ENCODE results near the gene FGF9.

The FGF9 gene

GRCh38 chr13:21717817-21718216, 46.9 kb downstream of the FGF9 start:
- Histone ChIP-seq H3K4me3 (replicated peaks; ENCODE audit: insufficient read depth, low read length) (no peak overlapping the region), H3K27ac (replicated peaks) (no peak overlapping the region), H3K27me3 (ENCODE audit: insufficient read depth, poor library complexity, severe bottlenecking) (peaks cover 8% of the 10 kb centered on the region)
- TF ChIP-seq REST (IDR thresholded peaks at IDR 0.05; ENCODE audit: insufficient replicate concordance, low read depth) = no peak
- TF ChIP-seq POLR2AphosphoS5 (IDR thresholded peaks at IDR 0.05; ENCODE audit: low read depth) = no peak
- TF ChIP-seq CTCF (IDR thresholded peaks at IDR 0.05; ENCODE audit: insufficient read depth, low read length) = no peak
- no peak for TF ChIP-seq GABPA (IDR thresholded peaks at IDR 0.05; ENCODE audit: low read depth)
- no peak for TF ChIP-seq SPI1 (IDR thresholded peaks at IDR 0.05; ENCODE audit: borderline replicate concordance, low read depth)
- no peak for DNase-seq (ENCODE audit: low read depth in 1 of 2, low spot score in 1 of 2)

- TF ChIP-seq REST (IDR thresholded peaks at IDR 0.05; ENCODE audit: insufficient replicate concordance, low read depth) (no peak), GABPA (IDR thresholded peaks at IDR 0.05; ENCODE audit: low read depth) (no peak), SPI1 (IDR thresholded peaks at IDR 0.05; ENCODE audit: borderline replicate concordance, low read depth) (no peak), POLR2AphosphoS5 (IDR thresholded peaks at IDR 0.05; ENCODE audit: low read depth) (no peak), CTCF (IDR thresholded peaks at IDR 0.05; ENCODE audit: insufficient read depth, low read length) (no peak)
- Histone ChIP-seq H3K27ac (replicated peaks) (no peak overlapping the region), H3K4me3 (replicated peaks; ENCODE audit: insufficient read depth, low read length) (no peak overlapping the region), H3K27me3 (ENCODE audit: insufficient read depth, poor library complexity, severe bottlenecking) (peaks cover 8% of the 10 kb centered on the region)
- DNase-seq (ENCODE audit: low read depth in 1 of 2, low spot score in 1 of 2) = no peak
Measured at GRCh38 chr13:21719463-21719862, 48.6 kb downstream of the FGF9 start.

GRCh38 chr13:21723807-21724505, 53.1 kb downstream of the FGF9 start:
- TF ChIP-seq SPI1 (IDR thresholded peaks at IDR 0.05; ENCODE audit: borderline replicate concordance, low read depth) = no peak
- no peak for TF ChIP-seq POLR2AphosphoS5 (IDR thresholded peaks at IDR 0.05; ENCODE audit: low read depth)
- no peak for TF ChIP-seq GABPA (IDR thresholded peaks at IDR 0.05; ENCODE audit: low read depth)
- TF ChIP-seq CTCF (IDR thresholded peaks at IDR 0.05; ENCODE audit: insufficient read depth, low read length) = no peak
- no peak for TF ChIP-seq REST (IDR thresholded peaks at IDR 0.05; ENCODE audit: insufficient replicate concordance, low read depth)
- no peaks in the 10 kb centered on the region for H3K27me3 ChIP-seq (ENCODE audit: insufficient read depth, poor library complexity, severe bottlenecking)
- H3K4me3 ChIP-seq (replicated peaks; ENCODE audit: insufficient read depth, low read length) = no peak overlapping the region
- H3K27ac ChIP-seq (replicated peaks) = no peak overlapping the region
- no peak for DNase-seq (ENCODE audit: low read depth in 1 of 2, low spot score in 1 of 2)

All from HL-60 (cell line).